HG03159 (cell line): Measurements from ENCODE around the gene SEC14L1.
"Not testable (repeated sequence)": the region's sequence is repeated elsewhere in the genome, so short reads cannot be mapped to it uniquely, and the experiment has no call there.

Source experiments
- ATAC-seq: cut with Tn5 transposase; IDR thresholded peaks from one replicate; pipeline ENCODE4 v1.9.1; 2021; ENCODE audit warnings: mild to moderate bottlenecking, moderate library complexity; ENCODE audit not compliant: unreplicated experiment

SEC14L1 gene

DNA sequence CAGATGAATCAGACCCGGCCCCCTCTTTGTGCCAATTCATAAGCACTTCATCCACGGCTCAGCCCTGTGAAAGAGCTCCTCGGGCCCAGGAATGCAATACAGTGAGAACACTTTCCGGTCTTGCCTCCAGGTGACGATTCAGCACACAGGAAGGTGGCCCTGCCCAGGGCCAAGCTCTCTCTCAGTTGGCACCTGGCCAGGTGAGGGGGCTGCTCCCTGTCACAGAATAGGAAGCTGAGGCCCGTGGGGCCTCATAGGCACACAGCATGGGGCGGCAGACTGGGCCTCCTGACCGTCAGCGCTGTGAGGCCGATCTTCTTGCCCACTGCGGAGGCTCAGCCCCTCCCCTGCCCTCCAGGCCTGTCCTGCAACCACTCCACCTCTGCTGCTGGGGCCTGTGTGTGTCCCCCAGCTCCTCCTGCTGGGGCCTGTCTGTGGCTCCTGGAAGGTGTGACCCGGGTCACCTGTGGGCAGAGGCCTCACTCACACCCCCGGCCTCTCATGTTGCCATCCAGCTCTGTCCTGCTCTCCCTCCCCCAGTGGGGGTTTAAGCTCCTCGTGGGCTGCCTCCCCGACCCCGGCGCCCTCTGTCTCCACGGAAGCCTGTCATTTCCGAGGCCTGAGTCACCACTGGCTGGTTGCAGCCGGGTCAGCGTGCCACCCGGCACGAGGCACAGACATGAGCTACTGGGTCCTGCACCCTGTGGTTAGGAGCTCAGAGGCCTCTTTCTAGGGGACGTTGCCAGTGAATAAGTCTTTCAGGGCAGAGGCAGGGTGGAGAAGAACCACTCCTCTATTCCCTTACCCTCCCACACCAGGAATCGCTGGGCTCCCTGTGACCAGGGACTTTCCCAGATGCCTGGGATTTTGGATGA lies 114.4 kb downstream of the SEC14L1 start:
- ATAC-seq, result no peak

DNA sequence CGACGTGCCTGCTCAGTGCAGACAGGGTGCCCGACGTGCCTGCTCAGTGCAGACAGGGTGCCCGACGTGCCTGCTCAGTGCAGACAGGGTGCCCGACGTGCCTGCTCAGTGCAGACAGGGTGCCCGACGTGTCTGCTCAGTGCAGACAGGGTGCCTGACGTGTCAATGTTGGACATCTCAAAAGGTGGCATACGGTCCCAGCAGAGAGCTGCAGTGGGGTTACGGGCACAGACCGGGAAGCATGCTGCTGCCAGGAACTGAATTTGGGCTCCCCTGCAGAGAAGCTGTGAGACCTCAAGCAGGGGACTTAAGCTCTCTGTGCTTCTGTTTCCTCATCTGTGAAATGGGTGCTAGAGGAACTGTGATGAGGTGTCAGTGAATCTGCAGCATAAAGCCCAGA lies 115.2 kb downstream of the SEC14L1 start:
- ATAC-seq, result not testable (repeated sequence)

DNA sequence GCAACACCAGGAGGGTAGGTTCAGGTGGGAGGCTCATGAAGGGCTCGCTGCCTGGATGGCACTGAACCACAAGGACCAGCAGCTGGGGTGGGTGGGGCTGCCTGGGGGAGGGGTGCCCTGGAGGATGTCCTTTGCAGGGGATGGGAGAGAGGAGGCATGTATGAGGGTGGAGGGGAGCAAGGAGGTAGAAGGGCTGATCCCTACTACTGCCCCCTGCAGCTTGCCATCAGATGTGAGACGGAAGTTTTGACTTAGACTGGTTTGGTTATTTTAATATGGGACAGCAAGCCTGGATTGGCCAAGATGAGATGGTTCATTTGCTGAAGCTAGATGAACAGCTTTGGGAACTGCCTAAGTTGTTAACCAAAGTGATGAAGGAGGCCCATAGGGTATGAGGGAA lies 115.9 kb downstream of the SEC14L1 start:
- ATAC-seq, result no peak

DNA sequence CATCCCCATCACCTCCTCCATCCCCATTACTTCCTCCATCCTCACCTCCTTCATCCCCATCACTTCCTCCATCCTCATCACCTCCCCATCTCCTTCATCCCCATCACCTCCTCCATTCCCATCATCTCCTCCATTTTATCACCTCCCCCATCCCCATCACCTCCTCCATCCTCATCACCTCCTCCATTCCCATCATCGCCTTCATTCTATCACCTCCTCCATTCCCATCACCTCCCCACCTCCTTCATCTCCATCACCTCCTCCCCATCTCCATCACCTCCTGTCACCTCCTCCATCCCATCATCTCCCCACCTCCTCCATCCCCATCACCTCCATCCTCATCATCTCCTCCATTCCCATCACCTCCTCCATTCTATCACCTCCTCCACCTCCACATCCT lies 116.4 kb downstream of the SEC14L1 start:
- no peak for ATAC-seq

DNA sequence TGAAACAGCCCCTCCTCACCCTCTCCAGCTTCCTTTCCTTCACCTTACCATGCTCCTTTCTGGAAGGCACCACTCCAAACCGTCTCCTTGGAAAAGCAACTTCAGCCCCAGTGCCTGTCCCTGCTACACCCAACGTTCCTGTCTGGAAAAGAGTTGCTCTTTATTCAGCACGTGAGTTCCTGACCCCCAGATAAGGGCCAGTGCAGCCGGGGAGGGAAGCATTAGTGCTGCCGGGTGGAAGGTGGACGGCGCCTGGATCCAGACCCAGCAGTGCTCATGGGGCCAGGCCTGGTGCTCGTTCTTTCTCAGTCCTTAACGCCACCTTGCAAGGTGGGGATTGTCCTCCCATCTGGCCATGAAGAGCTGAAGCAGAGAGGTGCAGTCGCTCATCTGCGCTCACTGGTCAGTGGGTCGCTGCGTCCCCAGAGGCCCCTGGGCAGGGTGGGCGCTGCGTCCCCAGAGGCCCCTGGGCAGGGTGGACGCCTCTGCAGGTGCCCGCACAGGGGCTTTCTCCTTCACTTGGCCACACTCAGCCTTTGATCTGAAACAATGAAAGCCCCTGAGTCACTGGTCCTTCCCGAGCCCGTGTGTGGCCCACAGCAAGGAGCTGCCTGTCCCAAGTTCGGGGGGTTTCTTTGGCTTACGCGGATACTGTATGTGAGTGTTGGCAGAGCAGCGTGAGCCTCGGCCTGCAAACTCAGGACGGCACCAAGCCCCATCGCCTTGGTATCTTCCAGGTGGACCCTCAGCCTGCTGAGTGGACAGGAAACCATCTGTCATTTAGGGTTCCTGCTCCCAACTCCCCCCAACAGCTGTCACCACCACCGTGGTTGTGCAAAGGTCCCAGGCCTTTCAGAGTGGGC lies 117.1 kb downstream of the SEC14L1 start:
- no peak for ATAC-seq

DNA sequence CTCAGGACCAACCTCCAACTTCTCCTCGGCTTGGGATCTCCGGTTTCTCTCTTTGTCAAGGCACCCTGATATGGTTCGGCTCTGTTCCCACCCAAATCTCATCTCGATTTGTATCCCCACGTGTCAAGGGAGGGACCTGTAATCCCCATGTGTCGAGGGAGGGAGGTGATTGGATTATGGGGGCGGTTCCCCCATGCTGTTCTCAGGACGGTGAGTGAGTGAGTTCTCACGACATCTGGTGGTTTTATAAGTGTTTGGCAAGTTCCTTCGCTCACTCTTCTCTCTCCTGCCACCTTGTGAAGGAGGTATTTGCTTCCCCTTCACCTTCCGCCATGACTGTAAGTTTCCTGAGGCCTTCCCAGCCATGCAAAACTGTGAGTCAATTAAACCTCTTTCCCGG lies 117.9 kb downstream of the SEC14L1 start:
- no peak for ATAC-seq

DNA sequence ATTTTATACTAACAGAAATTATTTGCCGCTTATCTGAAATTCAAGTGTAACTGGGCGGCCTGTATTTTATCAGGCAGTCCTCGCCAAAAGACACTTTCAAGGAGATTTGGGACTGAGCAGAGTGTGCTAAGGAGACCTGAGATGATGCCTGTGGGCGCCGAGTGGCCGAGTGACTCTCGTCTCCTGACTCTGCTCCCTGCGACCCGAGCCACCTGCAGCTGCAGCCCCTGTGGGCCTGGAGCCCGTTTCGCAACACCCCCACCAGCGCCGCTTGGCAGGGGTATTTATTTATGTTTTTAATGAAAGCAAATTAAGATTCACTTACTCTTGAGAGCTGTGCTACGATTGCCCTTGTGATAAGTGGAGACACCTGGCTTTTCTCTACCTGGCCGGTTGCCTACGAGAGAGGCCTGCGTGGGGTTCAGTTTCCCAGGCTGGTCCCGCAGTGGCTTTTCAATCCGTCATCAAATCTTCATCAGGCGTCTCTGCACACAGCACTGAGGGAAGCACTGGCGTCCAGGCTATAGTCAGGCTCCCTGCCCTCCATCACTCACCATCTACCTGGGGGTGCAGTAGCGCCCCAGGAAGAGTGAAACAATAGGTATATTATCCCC lies 124.0 kb downstream of the SEC14L1 start:
- no peak for ATAC-seq

DNA sequence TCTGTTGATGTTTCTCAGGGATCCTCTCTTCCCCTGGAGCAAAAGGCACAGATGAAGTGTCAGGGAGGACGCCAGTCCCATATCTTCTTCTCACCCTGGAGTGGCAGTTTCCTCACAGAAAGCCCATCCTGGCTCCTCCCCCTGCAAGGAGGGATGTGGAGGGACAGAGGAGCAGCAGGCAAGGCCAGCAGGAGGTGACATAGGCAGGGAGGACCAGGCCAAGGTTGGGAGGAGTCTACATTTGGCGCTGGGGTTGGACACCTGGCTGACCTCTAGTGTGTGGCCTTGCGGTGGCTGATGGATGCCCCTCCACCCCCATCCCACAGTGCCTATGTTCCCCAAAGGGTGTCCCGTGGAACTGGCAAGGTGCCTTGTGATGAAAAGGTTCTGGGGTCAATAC lies 125.4 kb downstream of the SEC14L1 start:
- ATAC-seq, result no peak
